ENCODE measurements around the gene HTRA1.

HTRA1 gene

GRCh38 chr10:122495406-122496340 is 34.3 kb downstream of the HTRA1 start:
- no peak for DNase-seq (ENCODE audit: low spot score)

GRCh38 chr10:122497241-122497640 is 35.9 kb downstream of the HTRA1 start:
- DNase-seq (ENCODE audit: low spot score) = no peak

GRCh38 chr10:122498521-122498920 is 37.2 kb downstream of the HTRA1 start:
- no peak for DNase-seq (ENCODE audit: low spot score)

GRCh38 chr10:122499012-122499411 is 37.7 kb downstream of the HTRA1 start:
- DNase-seq (ENCODE audit: low spot score) = no peak

GRCh38 chr10:122499491-122499941 is 38.2 kb downstream of the HTRA1 start:
- DNase-seq (ENCODE audit: low spot score) = no peak

- no peak for DNase-seq (ENCODE audit: low spot score)
Measured at GRCh38 chr10:122500194-122500593, 38.8 kb downstream of the HTRA1 start.

- no peak for DNase-seq (ENCODE audit: low spot score)
Measured at GRCh38 chr10:122500726-122501125, 39.4 kb downstream of the HTRA1 start.

- no peak for DNase-seq (ENCODE audit: low spot score)
Measured at GRCh38 chr10:122503012-122503411, 41.7 kb downstream of the HTRA1 start.

- DNase-seq (ENCODE audit: low spot score) = no peak
Measured at GRCh38 chr10:122503886-122504609, 42.7 kb downstream of the HTRA1 start.

- DNase-seq (ENCODE audit: low spot score) = no peak
Measured at GRCh38 chr10:122504610-122504950, 43.2 kb downstream of the HTRA1 start.

GRCh38 chr10:122505011-122505410 is 43.7 kb downstream of the HTRA1 start:
- no peak for DNase-seq (ENCODE audit: low spot score)

GRCh38 chr10:122505885-122506645 is 44.7 kb downstream of the HTRA1 start:
- DNase-seq (ENCODE audit: low spot score) = no peak

- no peak for DNase-seq (ENCODE audit: low spot score)
Measured at GRCh38 chr10:122507616-122508015, 46.3 kb downstream of the HTRA1 start.

- DNase-seq (ENCODE audit: low spot score) = no peak
Measured at GRCh38 chr10:122508021-122508420, 46.7 kb downstream of the HTRA1 start.

- DNase-seq (ENCODE audit: low spot score) = no peak
Measured at GRCh38 chr10:122509323-122509722, 48.0 kb downstream of the HTRA1 start.

- DNase-seq (ENCODE audit: low spot score) = no peak
Measured at GRCh38 chr10:122510326-122510725, 49.0 kb downstream of the HTRA1 start.

- DNase-seq (ENCODE audit: low spot score) = no peak
Measured at GRCh38 chr10:122510736-122511135, 49.4 kb downstream of the HTRA1 start.

GRCh38 chr10:122513053-122513452 is 51.7 kb downstream of the HTRA1 start:
- no peak for DNase-seq (ENCODE audit: low spot score)

- DNase-seq (ENCODE audit: low spot score) = no peak
Measured at GRCh38 chr10:122514045-122514840, 52.9 kb downstream of the HTRA1 start.

- no peak for DNase-seq (ENCODE audit: low spot score)
Measured at GRCh38 chr10:122515022-122515424, 53.7 kb downstream of the HTRA1 start.

- no peak for DNase-seq (ENCODE audit: low spot score)
Measured at GRCh38 chr10:122515588-122516231, 54.4 kb downstream of the HTRA1 start.
